Measurements from ENCODE around the gene PADI3. TPM values are rescaled to one million over a fixed set of nuclear protein-coding genes. Genes with fewer than 3 reads are reported as not detected.
A peak's percentile ranks its signal among the peaks of the same experiment; 100 is the strongest.

The PADI3 gene
- total and polyA plus RNA-seq, 9 of the 15 experiments (the other 6 are each of a cell fraction or from before 2014, with no cell fraction given): not detected

DNA sequence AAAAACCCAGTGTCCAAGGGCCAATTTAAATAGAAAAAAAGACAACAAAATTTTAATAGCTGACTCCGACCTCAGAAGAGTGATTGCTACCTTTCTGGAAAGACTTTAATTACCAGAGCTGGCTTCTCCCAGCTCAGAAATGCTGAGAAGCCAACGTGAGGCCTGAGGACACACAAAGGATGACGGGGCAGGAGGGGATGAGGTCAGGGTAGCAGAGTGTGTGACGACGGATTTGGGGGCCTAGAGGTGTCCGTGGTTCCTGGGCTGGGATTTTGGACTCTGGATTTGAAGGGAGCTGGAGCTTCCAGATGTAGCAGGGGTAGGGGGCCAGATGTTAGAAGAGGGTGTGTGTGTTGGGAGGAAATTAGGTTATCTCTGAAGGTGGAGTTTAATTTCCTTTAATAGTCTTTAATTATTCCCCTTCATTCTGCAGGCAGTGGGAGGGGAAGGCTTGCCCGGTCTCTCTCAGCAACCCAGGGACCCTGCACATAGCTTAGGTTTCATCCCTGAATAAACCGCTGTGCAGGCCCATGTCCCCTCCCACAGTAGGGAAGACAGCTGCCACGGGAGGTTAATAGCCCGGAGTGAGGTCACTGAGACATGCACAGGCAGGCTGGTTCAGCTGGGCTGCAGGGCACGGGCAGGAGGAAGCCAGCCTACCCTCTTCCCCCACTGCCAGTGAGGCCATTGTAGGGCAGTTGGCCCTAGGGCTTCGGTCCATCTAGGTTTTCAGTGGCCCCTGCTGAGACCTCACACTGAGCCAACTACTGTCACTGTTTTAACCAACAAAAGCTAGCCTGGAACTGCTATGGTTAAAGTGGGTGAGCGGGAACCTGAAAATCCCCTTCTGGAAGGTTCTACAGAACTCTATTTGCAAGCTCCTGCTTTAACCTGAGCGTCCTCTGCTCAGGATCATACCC is 3.8 kb upstream of the PADI3 start:
- H3K9me1 ChIP-seq (ENCODE audit: control insufficient read depth, insufficient read depth, low read length): no peaks in the 10 kb centered on the region
- no peaks in the 10 kb centered on the region for H3K79me2 ChIP-seq (ENCODE audit: control insufficient read depth, insufficient read depth, low read length)
- H2AFZ ChIP-seq (ENCODE audit: low read depth, low read length): no peak overlapping the region
- no peak for FAIRE-seq
- 0 out of 4 replicates have a peak overlapping the region, but pooled peaks of 1 of the 2 experiments have one; percentile 32 for H3K9ac ChIP-seq (ENCODE audit: insufficient read depth in 1 of 2, low read depth in 2 of 2, low read length in 2 of 2)
- DNase-seq (ENCODE audit: extremely low read depth in 1 of 4, low spot score in 3 of 4): no peak
- peaks cover 7% of the 10 kb centered on the region; the same call in 1 of the 2 replicates for H4K20me1 ChIP-seq (replicated peaks; ENCODE audit: control insufficient read depth, insufficient read depth, low read length)
- H3K4me3 ChIP-seq: no peak overlapping the region
- no peaks in the 10 kb centered on the region for H3K9me3 ChIP-seq (replicated peaks; ENCODE audit: control insufficient read depth, insufficient read depth, low read depth, low read length)
- ATAC-seq: no peak
- in situ Hi-C loops (cut with MboI): no loop called here
- no peaks in the 10 kb centered on the region for H3K36me3 ChIP-seq (ENCODE audit: control insufficient read depth, insufficient read depth, low read length)
- H3K4me1 ChIP-seq (replicated peaks in 1 of 2; ENCODE audit: control insufficient read depth in 2 of 2, insufficient read depth in 2 of 2, low read length in 2 of 2): no peaks in the 10 kb centered on the region
- H3K27me3 ChIP-seq (ENCODE audit: control insufficient read depth in 2 of 2, insufficient read depth in 2 of 2, low read length in 2 of 2): peaks cover 43 to 86% of the 10 kb centered on the region in 2 experiments
- intact Hi-C loops (cut with micrococcal nuclease): no loop called here
- TF ChIP-seq XRCC3 (IDR thresholded peaks at IDR 0.05): no peak
- no peak for TF ChIP-seq DACH1 (IDR thresholded peaks at IDR 0.05; ENCODE audit: partially characterized antibody)
- TF ChIP-seq, protein P1, sequence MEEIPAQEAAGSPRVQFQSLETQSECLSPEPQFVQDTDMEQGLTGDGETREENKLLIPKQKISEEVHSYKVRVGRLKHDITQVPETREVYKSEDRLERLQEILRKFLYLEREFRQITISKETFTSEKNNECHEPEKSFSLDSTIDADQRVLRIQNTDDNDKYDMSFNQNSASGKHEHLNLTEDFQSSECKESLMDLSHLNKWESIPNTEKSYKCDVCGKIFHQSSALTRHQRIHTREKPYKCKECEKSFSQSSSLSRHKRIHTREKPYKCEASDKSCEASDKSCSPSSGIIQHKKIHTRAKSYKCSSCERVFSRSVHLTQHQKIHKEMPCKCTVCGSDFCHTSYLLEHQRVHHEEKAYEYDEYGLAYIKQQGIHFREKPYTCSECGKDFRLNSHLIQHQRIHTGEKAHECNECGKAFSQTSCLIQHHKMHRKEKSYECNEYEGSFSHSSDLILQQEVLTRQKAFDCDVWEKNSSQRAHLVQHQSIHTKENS (CRISPR knock-in tag; IDR thresholded peaks at IDR 0.05): no peak
- TF ChIP-seq, protein P2, sequence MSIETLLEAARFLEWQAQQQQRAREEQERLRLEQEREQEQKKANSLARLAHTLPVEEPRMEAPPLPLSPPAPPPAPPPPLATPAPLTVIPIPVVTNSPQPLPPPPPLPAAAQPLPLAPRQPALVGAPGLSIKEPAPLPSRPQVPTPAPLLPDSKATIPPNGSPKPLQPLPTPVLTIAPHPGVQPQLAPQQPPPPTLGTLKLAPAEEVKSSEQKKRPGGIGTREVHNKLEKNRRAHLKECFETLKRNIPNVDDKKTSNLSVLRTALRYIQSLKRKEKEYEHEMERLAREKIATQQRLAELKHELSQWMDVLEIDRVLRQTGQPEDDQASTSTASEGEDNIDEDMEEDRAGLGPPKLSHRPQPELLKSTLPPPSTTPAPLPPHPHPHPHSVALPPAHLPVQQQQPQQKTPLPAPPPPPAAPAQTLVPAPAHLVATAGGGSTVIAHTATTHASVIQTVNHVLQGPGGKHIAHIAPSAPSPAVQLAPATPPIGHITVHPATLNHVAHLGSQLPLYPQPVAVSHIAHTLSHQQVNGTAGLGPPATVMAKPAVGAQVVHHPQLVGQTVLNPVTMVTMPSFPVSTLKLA (conservative IDR thresholded peaks at IDR 0.05): no peak
- TF ChIP-seq TRIM28 (IDR thresholded peaks at IDR 0.05): no peak
- TF ChIP-seq FOSL1 (tag; conservative IDR thresholded peaks at IDR 0.05): no peak
- TF ChIP-seq E2F3 (CRISPR knock-in tag; IDR thresholded peaks at IDR 0.05): no peak
- no peak for TF ChIP-seq DIDO1 (tag; IDR thresholded peaks at IDR 0.05; ENCODE audit: low read depth)
- no peak for TF ChIP-seq ZNF707 (CRISPR knock-in tag; conservative IDR thresholded peaks at IDR 0.05)
- CTCF ChIA-PET (ENCODE audit: low intra/inter-chr PET ratio): no interaction called here
- POLR2A ChIA-PET: interaction anchor here (0.6 to 1.2 kb wide), 5 partner anchors 8 to 81 kb away, joined by 3 to 6 read pairs (median 3); no protein-coding TSS in a partner anchor
- WGBS (ENCODE audit: insufficient coverage, low coverage, missing lambda C conversion rate): 0% methylated on average over 14 of the region's 14 CpGs
- H3K4me2 ChIP-seq (ENCODE audit: insufficient read depth, low read length): no peak overlapping the region
- BruUV-seq (replicated peaks): no TSS peak
- H3K27ac ChIP-seq (ENCODE audit: extremely low read depth, low read depth, low read length): no peak overlapping the region
